Activated T-cell treated with anti-CD3 and anti-CD28 coated beads, Interleukin-2, amount 50 U/mL, for 72 hours (primary cell): ENCODE data around the gene RHBDD2. TPM values are rescaled to one million over a fixed set of nuclear protein-coding genes. Genes with fewer than 3 reads are reported as not detected.
"Not testable (repeated sequence)": the region's sequence is repeated elsewhere in the genome, so short reads cannot be mapped to it uniquely, and the experiment has no call there.

Experiments
- ATAC-seq, 2 donors: fragments of 150-1000 bp; cut with Tn5 transposase; replicated peaks in 1 of 2; 2 replicates each; pipeline ENCODE4 v1.10.0; 2021; ENCODE audit warnings: moderate library complexity in 2 of 2, mild to moderate bottlenecking in 1 of 2
- DNase-seq, 2 donors: peaks; one replicate each; pipeline ENCODE4 v3.0.0; 2021 to 2022; ENCODE audit warnings: mixed read lengths in 1 of 2
- H3K27ac Mint-ChIP-seq: one replicate; pipeline ENCODE4 v1.8.0; 2022; ENCODE audit warnings: mild to moderate bottlenecking, moderate library complexity, mixed read lengths
- H3K27me3 Mint-ChIP-seq: one replicate; pipeline ENCODE4 v1.8.0; 2022; ENCODE audit warnings: low read depth, mixed read lengths
- H3K36me3 Mint-ChIP-seq, 2 donors: one replicate each; pipeline ENCODE4 v1.8.0; 2022; ENCODE audit warnings: mixed read lengths in 2 of 2, mild to moderate bottlenecking in 1 of 2; ENCODE audit not compliant: insufficient read depth in 2 of 2
- H3K4me1 Mint-ChIP-seq: one replicate; pipeline ENCODE4 v1.8.0; 2022; ENCODE audit warnings: low read depth, mixed read lengths
- H3K4me3 Mint-ChIP-seq, 2 donors: one replicate each; pipeline ENCODE4 v1.8.0; 2022; ENCODE audit warnings: mild to moderate bottlenecking in 2 of 2, mixed read lengths in 2 of 2, moderate library complexity in 2 of 2
- H3K9me3 Mint-ChIP-seq, 2 donors: one replicate each; pipeline ENCODE4 v1.8.0; 2022; ENCODE audit warnings: mixed read lengths in 2 of 2
- total RNA-seq, 2 donors: library from RNA; stranded (reverse); gene quantifications; one replicate each; pipeline ENCODE4 v1.2.3, GENCODE V29; 2022

RHBDD2 gene
- total RNA-seq, 2 donors from 2014 or later: 57.2 to 58.6 TPM

GRCh38 chr7:75870557-75871161 lies 8.2 kb upstream of the RHBDD2 start:
- Mint-ChIP-seq H3K4me1 (peaks cover 28% of the 10 kb centered on the region), H3K27ac (peak overlapping the region; percentile 63)

GRCh38 chr7:75872073-75872782 lies 6.6 kb upstream of the RHBDD2 start:
- H3K27me3 Mint-ChIP-seq: peaks cover 2% of the 10 kb centered on the region
- H3K27ac Mint-ChIP-seq: no peak overlapping the region
- no peak for DNase-seq
- no peak for ATAC-seq
- peaks cover 25% of the 10 kb centered on the region for H3K4me1 Mint-ChIP-seq
- H3K36me3 Mint-ChIP-seq: no peaks in the 10 kb centered on the region
- H3K4me3 Mint-ChIP-seq: no peak overlapping the region
- H3K9me3 Mint-ChIP-seq: no peaks in the 10 kb centered on the region

More at GRCh38 chr7:75870557-75871161, 8.2 kb upstream of the RHBDD2 start:
- peaks cover 12% of the 10 kb centered on the region for H3K27me3 Mint-ChIP-seq
- no peaks in the 10 kb centered on the region for H3K36me3 Mint-ChIP-seq
- DNase-seq (peak in 1 of 2 donors; percentile 18), ATAC-seq (peak; percentile 46 to 59)
- H3K9me3 Mint-ChIP-seq: no peaks in the 10 kb centered on the region
- H3K4me3 Mint-ChIP-seq: peak overlapping the region; percentile 66 to 77

- peaks cover 28% of the 10 kb centered on the region for H3K4me1 Mint-ChIP-seq
- H3K36me3 Mint-ChIP-seq, DNase-seq, H3K9me3 Mint-ChIP-seq, H3K27ac Mint-ChIP-seq, H3K4me3 Mint-ChIP-seq, H3K27me3 Mint-ChIP-seq, ATAC-seq: not testable (repeated sequence)
Measured at GRCh38 chr7:75874180-75874579, 4.7 kb upstream of the RHBDD2 start.

- Mint-ChIP-seq H3K36me3 (peaks cover 7% of the 10 kb centered on the region in 2 donors), H3K9me3 (no peaks in the 10 kb centered on the region), H3K27me3 (no peaks in the 10 kb centered on the region), H3K27ac (no peak overlapping the region), H3K4me1 (peaks cover 28% of the 10 kb centered on the region), H3K4me3 (no peak overlapping the region)
- DNase-seq (no peak), ATAC-seq (no peak)
Measured at GRCh38 chr7:75875113-75876080, 3.4 kb upstream of the RHBDD2 start.

- Mint-ChIP-seq H3K27me3 (no peaks in the 10 kb centered on the region), H3K27ac (no peak overlapping the region), H3K4me1 (peaks cover 32% of the 10 kb centered on the region), H3K36me3 (peaks cover 7 to 9% of the 10 kb centered on the region in 2 donors), H3K4me3 (no peak overlapping the region), H3K9me3 (no peaks in the 10 kb centered on the region)
- ATAC-seq (no peak), DNase-seq (no peak)
Measured at GRCh38 chr7:75876126-75876881, 2.5 kb upstream of the RHBDD2 start.

GRCh38 chr7:75878312-75878768 lies 494 bp upstream of the RHBDD2 start:
- H3K9me3 Mint-ChIP-seq: no peaks in the 10 kb centered on the region
- peak; percentile 61 to 65 for ATAC-seq
- no peak for DNase-seq
- H3K27me3 Mint-ChIP-seq: no peaks in the 10 kb centered on the region
- peak overlapping the region; percentile 81 for H3K27ac Mint-ChIP-seq
- peaks cover 12 to 22% of the 10 kb centered on the region in 2 donors for H3K36me3 Mint-ChIP-seq
- H3K4me3 Mint-ChIP-seq: peak overlapping the region; percentile 95 to 99
- peaks cover 42% of the 10 kb centered on the region for H3K4me1 Mint-ChIP-seq

GRCh38 chr7:75879771-75880184 lies 944 bp downstream of the RHBDD2 start:
- Mint-ChIP-seq H3K36me3 (peaks cover 12 to 25% of the 10 kb centered on the region in 2 donors), H3K27ac (peak overlapping the region; percentile 94), H3K4me1 (peaks cover 42% of the 10 kb centered on the region), H3K27me3 (no peaks in the 10 kb centered on the region), H3K4me3 (peak overlapping the region; percentile 95 to 99), H3K9me3 (no peaks in the 10 kb centered on the region)
- ATAC-seq (peak in 1 of 2 donors; percentile 17), DNase-seq (peak in 1 of 2 donors; percentile 24)

- H3K9me3 Mint-ChIP-seq: no peaks in the 10 kb centered on the region
- no peak for ATAC-seq
- H3K27me3 Mint-ChIP-seq: no peaks in the 10 kb centered on the region
- peak overlapping the region; percentile 95 to 99 for H3K4me3 Mint-ChIP-seq
- H3K27ac Mint-ChIP-seq: peak overlapping the region; percentile 94
- H3K4me1 Mint-ChIP-seq: peaks cover 42% of the 10 kb centered on the region
- peaks cover 12 to 25% of the 10 kb centered on the region in 2 donors for H3K36me3 Mint-ChIP-seq
- no peak for DNase-seq
Measured at GRCh38 chr7:75880242-75880641, 1.4 kb downstream of the RHBDD2 start.

GRCh38 chr7:75881436-75882095 lies 2.7 kb downstream of the RHBDD2 start:
- peaks cover 42% of the 10 kb centered on the region for H3K4me1 Mint-ChIP-seq
- H3K27me3 Mint-ChIP-seq: no peaks in the 10 kb centered on the region
- peak overlapping the region; percentile 32 for H3K27ac Mint-ChIP-seq
- peaks cover 12 to 25% of the 10 kb centered on the region in 2 donors for H3K36me3 Mint-ChIP-seq
- ATAC-seq (no peak), DNase-seq (no peak)
- H3K9me3 Mint-ChIP-seq: no peaks in the 10 kb centered on the region
- no peak overlapping the region for H3K4me3 Mint-ChIP-seq

- not testable (repeated sequence) for H3K27ac Mint-ChIP-seq, DNase-seq, H3K27me3 Mint-ChIP-seq, H3K4me3 Mint-ChIP-seq, H3K9me3 Mint-ChIP-seq, ATAC-seq
- Mint-ChIP-seq H3K4me1 (peaks cover 36% of the 10 kb centered on the region), H3K36me3 (peaks cover 12 to 27% of the 10 kb centered on the region in 2 donors)
Measured at GRCh38 chr7:75883265-75883824, 4.5 kb downstream of the RHBDD2 start.

- Mint-ChIP-seq H3K27me3 (no peaks in the 10 kb centered on the region), H3K27ac (no peak overlapping the region), H3K9me3 (no peaks in the 10 kb centered on the region), H3K36me3 (peaks cover 9 to 24% of the 10 kb centered on the region in 2 donors), H3K4me3 (no peak overlapping the region), H3K4me1 (peaks cover 34% of the 10 kb centered on the region)
- no peak for ATAC-seq
- no peak for DNase-seq
Measured at GRCh38 chr7:75884476-75884875, 5.6 kb downstream of the RHBDD2 start.
